Endometrium (tissue), 2 donors: Measurements from ENCODE around the gene NIFK.
"Not testable (repeated sequence)": the region's sequence is repeated elsewhere in the genome, so short reads cannot be mapped to it uniquely, and the experiment has no call there.

Source experiments
- FAIRE-seq: peaks from 2 replicates; lab custom pipeline; 2012; peaks lifted over from hg19 to GRCh38; lab: Jason Lieb, UNC
- donor health status: control.
- donor health status: control.

The NIFK gene

DNA sequence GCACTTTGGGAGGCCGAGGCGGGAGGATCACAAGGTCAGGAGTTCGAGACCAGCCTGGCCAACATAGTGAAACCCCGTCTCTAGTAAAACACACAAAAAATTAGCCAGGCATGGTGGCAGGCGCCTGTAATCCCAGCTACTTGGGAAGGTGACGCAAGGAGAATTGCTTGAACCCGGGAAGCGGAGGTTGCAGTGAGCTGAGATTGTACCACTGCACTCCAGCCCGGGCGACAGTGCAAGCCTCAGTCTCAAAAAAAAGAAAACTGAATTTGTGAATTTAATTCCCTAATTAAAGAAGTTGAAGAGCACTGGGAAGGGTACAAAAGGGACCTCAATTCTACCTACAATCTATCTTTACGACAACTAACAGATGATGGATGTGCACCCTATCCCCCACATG is 2.1 kb downstream of the NIFK start:
- not testable (repeated sequence) for FAIRE-seq

DNA sequence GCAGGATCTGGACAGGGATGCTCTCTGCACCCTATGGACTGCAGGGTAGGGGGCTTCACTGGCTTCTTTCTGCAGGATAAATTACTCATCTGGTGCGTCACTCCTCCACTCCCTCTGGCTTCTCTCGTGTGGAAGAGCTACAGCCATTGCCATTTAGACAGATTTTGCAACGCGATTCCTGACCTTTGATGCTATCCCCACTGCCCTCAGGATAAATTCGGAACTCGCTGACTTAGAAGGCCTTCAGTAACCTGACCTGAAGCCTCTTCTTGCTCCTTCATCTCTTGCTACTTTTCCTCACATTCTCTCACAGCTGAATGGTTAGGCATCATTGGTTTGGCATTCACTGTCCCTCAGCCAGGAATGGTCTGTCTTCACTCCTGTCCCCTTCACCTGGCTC is 5.3 kb downstream of the NIFK start:
- FAIRE-seq, result no peak

DNA sequence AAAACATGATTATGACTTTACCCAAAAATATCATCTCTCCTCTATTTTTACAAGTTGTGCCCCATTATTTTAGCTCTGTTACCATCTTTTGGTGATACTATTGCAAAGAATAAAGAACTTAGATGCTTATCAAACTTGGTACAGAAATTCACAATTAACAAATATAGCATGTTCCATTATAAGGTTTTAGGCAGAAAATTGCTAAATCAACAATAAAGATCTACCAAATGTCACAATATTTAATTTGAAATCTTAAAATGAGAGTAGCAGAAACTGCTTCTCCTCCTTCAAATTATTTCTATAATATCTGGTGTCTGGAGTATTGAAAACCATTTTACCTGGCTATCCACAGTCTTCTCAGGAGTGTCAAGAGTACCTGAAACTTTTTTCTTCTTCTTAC is 8.7 kb downstream of the NIFK start:
- FAIRE-seq, result no peak

DNA sequence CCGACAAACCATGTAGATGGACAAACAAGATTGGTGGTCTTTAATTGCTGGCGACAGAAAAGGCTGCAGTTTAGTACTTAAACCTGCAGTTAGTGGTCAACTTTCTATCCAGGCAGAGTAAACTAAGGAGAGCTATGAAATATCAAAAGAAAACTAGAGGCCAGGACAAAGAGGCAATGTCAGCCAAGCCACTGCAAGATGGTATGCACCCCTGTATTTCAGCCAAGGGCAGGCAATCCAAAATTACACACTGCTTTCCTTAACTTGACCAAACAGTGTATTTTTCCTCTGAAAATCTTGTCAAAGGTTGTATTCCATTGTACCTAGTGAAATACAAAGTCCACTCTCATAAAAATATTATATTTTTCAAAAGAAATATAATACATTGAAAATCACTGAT is 9.3 kb downstream of the NIFK start:
- FAIRE-seq, result no peak

DNA sequence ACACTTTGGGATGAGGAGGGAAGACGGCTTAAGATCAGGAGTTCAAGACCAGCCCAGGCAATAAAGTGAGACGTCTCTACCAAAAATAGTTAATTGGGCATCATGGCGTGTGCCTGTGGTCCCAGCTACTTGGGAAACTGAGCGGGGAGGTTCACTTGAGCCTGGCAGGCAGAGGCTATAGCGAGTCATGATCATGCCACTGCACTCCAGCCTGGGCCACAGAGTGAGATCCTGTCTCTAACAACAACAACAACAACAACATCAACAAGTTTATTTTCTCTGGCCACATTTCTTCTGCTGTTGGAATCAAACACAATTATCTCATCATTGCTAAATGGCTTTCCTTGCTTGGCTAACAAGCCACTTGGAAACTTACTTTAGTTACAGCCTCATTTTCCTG is 13.4 kb downstream of the NIFK start:
- FAIRE-seq, result no peak

DNA sequence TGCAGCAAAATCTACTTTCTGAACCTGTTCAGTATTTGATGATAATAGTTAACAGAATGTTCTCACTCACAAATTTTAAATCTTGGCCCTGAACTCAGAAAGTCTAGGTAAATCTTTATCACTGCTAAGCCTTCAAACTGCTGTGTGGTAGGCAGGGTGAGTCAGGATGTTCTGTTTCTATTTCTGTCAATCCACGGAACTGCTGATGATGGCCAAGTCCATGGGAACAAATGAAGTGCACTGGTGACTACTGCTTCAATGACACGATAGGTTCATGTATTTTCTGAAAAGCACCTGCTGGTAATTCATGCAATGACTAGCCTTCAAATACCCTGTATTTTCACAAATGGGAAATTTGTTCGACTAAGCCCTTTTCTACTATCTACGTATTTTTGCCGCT is 14.2 kb downstream of the NIFK start:
- no peak for FAIRE-seq

DNA sequence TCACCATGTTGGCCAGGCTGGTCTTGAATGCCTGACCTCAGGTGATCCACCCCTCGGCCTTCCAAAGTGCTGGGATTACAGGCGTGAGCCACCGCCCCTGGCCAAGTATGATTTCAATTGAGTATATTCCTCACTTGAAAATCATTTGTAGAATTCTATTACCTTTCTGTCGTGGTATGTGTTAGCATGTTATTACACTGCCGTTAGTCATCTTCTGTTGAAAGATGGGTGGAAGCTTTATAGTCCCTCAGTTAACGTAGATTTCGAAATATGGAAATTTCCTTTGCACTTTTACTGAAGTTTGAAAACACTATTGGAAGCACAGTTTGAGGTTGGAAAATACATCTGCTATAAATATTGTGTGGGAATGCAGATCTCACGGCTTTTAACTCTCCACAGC is 14.7 kb downstream of the NIFK start:
- FAIRE-seq, result no peak

DNA sequence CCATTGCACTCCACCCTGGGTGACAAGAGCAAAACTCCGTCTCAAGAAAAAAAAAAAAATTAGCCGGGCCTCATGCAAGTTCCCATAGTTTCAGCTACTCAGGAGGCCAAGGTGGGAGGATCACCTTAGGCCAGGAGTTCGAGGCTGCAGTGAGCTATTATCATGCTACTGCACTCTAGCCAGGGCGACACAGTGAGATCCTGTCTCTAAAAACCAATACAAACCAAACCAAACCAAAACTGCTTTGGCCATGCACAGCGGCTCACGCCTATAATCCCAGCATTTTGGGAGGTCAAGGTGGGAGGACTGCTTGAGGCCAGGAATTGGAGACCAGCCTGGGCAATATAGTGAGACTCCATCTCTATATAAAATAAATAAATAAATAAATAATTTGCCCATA is 19.1 kb downstream of the NIFK start:
- FAIRE-seq, result no peak

DNA sequence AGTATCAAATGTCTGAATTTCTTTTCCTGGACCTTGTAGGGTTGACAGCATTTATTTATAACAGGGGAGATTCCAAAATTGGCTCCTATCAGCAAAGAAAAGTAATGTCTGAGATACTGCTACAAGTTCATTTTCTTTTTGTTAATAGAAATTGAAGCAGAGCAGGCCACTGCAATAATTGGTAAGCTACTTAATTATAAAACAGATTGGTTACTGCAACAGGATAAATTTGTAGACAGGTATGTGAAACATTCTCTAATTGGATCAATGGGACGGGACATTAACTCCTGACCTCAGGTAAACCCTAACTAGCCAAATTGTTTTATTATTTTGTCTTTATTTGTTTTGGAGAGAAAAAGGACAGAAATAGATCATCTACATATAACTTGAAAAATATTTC is 20.5 kb downstream of the NIFK start:
- FAIRE-seq, result no peak

DNA sequence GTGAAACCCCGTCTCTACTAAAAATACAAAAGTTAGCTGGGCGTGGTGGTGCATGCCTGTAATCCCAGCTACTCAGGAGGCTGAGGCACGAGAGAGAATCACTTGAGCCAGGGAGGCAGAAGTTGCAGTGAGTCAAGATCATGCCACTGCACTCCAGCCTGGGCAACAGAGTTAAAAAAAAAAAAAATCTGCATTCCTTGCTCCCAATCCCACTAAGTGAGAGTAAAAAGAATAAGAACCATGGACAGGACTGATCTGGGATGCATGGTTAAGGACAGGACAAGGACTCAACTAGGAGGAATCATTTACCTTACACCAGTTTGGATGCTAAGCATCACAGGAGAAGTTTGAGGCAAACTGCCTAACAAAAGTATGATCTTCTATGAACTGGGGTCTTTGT is 25.2 kb downstream of the NIFK start:
- not testable (repeated sequence) for FAIRE-seq

DNA sequence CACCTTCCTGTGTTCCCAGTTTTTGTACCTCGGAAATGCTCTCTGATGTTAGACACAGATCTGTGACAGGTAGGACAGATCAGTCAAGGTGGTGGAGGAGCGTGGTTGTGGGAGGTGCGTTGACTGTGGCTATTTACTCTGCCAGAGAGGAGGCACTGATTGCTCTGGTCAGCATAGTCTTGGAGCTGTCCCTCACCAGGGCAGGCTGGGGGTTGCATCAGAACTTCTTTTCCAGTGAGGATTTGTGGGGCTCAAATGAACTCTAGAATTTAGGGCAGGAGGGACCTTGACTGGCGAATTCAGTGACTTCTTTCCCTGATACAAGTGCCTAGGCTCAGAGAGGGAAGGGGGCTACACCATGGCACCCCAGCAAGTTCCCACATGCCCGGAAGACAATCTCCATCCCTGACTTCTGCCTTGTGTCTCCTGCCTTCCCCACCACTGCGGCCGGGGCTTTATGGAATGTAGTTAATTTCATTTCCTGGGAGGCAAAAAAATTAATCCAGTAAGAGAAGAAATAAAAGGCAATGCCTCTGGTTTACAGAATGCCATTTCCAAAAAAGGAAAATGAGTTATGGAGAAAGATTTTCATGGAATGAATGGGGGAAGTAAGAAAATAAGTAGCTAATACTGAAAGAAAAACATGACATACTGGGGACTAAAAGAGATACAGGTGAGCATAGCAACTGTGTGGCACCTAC is 26.1 kb downstream of the NIFK start:
- FAIRE-seq, result no peak

DNA sequence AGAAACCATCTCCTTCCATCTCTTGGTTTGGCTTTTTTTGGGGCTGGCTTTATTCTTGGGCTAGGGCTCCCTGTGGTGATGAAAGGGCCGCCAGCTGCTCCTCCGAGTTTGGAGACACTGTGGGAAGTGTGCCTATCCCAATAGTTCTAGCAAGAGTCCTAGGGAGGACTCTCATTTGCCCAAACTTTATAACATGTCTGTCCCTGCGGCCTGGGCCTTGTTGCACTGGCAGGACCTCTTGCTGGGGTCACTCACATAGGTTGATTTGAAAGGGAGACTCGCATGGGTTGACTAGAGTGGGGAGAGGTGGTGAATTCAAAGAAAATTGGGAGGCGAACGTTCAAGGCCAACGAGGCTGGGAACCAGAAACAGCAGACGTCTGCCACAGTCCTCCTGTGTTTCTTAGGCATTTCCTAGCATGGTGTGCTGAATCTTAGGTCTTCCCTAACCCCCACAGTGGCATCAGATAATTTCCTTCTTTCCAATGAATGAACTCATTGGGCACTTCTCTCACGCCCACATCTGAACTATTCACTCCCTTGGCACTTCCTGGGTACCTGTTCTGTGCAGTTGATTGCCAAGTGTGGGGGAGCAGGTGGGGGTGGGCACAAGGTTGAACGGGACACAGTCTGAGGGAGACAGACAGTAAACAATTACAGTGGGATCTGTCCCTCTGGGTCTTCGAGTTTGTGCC is 26.8 kb downstream of the NIFK start:
- no peak for FAIRE-seq

DNA sequence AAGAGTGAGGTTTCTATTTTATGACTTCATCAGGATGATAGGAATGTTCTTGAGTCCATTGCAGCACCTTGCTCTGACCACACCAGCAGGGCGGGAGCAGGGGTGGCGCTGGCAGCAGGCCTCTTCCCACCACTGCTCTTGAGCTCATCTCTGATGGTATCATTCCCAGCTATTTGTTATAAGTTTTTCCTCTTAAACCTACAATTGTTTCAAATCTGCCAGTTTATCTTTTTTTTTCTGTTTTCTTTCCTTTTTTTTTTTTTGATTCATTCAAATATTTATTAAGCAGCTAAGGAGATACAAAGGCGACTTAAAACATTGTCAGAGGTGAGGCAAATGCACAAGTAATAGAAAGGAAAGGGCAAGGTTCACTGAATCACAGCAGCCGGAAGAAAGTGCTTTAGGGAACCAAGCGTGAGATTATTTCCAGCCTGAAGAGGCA is 28.7 kb downstream of the NIFK start:
- FAIRE-seq, result no peak

DNA sequence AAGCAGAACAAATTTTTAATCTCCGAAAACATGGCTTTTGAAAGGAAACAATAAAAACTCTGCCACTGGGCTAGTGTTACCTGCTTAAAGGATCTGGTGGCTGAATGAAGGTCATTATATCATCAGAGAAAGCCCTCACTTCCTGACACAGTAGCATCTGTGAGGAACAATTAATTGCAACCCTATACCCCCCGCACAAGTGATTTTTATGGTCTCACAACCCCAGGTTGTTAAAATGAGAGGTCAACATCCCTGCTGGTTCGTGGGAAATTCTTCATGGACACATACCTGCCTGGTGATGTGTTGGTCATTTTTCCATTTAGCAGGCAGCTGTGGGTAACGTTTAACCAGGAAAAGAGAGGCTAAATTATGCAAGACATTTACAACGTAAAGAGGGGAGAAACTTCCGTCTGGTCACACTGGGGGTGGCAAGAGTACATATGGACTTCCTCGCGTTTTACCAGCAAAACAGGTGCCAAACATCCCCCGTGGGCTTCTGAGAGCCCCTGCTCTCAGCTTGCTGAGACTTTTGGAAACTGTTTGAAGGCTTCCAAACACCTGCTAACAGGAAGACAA is 29.2 kb downstream of the NIFK start:
- FAIRE-seq, result no peak

DNA sequence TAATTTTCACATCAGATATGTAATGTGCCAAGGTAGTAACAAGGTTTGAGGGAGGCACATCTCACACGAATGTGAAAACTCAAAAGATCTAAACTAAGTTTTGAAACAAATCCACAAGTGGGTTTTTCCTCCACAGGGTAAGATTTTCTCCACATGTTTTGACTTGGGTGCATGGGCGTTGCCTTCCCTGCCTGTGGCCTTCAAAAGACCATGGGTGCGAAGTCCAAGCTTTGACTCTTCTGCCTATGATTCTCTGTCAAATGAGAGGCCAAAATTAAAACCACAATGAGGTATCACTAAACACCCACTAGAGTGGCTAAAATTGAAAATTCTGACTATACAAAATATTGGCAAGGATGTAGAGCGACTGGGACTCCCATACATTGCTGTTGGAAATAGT is 30.7 kb downstream of the NIFK start:
- no peak for FAIRE-seq

DNA sequence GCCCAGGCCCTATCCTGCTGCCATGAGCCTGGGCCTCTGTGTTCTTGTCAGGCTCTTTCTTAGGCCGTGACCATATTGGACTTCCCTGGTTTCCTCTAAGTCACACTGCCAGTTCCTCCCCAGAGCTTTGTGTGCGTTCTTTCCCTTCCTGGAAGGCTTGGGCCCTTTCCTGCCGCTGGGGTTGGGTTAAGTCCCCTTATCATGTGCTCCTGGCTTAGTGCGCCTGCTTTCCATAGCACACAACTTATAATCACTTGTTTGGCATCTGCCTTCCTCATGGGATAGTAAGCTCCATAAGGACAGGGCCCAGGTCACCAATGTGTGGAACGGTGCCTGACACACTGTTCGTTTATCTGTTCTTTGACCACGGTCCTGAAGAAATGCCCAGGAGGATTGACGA is 31.3 kb downstream of the NIFK start:
- no peak for FAIRE-seq

DNA sequence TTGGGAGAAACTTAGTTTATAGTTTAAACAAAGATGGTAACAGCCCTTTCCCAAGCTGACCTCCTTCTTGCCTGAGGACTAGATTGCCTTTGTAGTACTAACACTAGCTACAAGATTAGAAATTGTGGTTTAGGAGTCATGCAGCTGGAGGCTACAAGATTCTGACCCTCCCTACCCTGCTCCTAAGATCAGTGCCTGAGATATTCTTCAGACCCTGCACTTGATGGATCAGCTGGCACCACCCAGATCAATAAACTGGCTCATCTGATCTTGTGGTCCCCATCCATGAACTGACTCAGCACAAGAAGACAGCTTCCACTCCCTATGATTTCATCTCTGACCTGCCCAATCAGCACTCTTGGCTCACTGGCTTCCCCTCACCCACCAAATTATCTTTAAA is 34.9 kb downstream of the NIFK start:
- not testable (repeated sequence) for FAIRE-seq

DNA sequence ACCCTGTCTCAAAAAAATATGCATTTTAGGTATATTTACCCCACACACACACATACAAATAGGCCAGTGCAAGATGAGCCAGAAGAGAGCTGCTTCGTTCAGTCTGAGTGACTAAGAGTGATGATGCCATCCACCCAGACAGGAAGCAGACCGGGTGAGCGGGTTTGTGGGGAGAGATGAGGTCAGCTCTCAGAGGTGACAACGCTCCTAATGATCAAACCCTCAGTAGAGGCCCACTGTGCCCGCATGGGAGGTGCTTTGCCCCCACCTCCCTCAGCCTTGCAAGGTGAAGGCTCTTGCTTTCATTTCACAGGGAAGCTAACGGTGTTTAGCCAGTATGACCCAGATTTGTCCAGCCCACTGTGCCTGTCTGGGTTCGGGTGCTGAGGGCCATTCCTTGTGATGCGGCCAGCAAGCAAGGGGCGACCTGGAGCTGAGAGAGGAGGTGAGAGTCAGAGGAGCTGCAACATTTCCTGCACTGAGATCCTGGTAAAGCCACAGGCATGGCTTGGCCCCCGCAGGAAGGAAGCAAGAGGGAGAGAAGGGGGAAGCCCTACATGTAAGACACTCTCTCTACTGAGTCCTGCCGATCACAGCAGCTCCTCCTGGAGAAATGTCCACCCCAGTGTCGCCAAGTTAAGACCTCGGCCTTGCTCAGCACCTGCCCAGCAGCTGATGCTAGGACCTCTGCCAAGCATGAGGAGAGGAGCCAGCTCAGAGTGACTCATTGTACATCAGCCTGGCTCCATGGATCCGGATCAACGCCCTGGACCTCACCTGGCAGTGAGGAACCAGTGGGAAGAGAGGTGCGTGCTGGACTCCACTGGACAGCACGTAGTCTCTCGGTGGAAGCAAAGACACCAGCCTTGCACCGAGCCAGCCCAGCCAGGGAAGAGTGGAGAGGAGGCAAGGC is 37.0 kb downstream of the NIFK start:
- no peak for FAIRE-seq

DNA sequence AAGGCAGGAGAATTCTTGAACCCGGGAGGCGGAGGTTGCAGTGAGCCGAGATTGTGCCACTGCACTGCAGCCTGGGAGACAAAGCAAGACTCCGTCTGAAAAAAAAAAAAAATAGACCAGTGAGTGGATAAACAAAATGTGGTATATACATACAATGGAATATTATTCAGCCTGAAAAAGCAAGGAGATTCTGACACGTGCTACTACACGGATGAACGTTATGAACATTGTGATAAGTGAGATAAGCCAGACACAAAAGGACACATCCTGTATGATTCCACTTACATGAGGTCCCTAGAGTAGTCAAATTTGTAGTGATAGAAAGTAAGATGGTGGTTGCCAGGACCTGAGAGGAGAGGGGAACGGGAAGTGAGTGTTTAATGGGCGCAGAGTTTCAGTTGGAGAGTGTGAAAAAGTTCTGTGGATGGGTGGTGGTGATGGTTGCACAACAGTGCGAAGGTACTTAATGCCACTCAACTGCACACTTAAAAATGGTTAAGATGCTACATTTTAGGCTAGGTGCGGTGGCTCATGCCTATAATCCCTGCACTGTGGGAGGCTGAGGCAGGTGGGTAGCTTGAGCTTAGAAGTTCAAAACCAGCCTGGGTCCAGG is 38.3 kb downstream of the NIFK start:
- FAIRE-seq, result no peak

DNA sequence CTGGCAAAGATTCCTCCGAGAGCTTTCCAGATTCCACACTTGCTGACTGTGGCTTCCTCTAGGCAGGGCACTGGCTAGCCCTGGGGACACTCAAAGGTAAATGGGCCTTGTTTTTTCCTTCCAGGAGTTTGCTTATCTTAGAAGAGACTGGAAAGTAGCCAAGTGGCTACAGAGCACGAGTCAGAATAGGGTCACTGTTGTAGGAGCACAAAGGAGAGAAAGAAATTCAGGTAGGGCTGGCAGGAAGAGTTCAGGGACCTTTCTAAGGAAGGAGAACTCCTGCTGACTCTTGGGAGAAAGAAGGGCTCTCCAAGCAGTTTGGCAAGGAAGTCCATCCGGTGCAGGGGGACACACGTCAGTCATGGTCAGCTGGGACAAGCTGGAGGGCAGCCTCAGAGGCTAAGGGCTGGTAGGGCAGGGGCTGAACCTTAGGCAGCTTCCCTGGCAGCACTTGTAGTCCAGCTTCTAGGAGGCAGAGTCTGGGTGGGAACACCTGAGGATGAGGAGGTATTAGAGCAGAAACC is 39.5 kb downstream of the NIFK start:
- no peak for FAIRE-seq

DNA sequence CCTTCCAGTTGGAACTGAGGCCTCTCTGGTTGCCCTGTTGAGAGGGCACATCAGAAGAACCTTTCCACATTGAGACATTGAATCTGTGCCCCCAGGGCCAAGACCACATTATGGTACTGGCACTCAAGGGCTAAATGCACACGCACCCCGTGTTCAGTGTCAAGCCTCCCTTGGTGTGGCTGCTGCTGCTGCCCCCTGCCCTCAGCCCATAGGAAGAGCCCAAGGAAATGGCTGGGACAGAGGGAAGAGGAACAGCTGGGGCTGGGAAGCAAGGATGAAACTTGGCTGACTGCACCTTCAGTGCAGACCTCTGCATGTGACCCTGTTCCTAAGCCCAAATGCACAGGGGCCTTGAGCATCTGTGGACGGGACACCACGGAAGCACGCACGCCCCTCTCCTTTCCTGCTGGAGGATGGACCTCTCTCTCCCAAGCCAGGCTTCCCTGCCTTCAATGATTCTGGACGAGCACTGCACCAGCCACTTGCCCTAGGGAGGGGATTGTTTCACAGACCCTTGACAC is 40.2 kb downstream of the NIFK start:
- FAIRE-seq, result no peak

DNA sequence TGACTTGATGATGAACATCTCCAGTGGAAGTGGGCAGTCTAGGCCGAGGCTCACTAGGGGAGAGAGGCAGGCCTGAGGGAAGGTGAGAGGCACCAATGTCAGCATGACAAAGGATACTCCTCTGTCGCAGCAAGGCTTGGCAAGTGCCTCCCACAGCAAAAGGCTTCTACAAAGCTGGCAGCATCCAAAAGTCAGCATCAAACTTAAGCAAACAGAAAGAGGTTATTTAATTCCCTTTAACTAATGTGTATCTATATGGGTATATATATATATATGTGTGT is 41.6 kb downstream of the NIFK start:
- no peak for FAIRE-seq
